ENCODE measurements around the gene GSE1.

DNA sequence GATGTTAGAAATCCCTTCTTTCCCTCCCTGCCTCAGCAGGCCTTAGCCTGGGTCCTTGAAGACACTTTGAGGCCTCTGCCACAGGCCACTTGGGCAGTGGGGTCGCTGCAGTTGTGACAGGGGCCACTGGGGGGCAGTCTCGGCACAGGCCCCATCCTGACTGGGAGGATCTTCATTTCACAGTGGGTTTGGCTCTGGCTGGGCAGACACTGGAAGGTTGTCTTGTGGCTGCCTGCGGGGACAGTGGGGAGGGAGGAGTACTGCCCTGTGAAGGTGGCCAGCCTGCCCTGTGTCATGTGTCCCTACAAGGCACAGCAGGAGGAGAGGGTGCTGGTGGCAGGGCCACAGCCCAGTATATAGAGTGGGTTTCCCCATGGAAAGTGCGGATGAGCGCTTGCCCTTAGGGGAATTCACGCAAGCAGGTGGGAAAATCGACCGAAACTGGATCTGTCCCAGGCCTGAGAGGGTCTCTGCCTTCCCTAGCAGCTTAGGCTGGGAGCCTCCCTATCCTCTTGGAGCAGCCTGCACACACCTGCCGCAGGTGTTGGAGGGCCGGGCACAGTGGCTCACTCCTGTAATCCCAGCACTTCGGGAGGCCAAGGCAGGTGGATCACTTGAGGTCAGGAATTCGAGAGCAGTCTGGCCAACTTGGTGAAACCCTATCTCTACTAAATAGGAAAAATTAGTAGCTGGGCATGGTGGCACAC is 46.8 kb downstream of the GSE1 start:
- TF ChIP-seq CTCF (IDR thresholded peaks at IDR 0.05) (peak; percentile 35 to 65 (median 51)), POLR2A (IDR thresholded peaks at IDR 0.05) (no peak)
